Endothelial cell (in vitro differentiated cells): ENCODE results near the gene PITHD1. TPM values are rescaled to one million over a fixed set of nuclear protein-coding genes. Genes with fewer than 3 reads are reported as not detected.

Experiments
- DNase-seq: peaks from one replicate; pipeline ENCODE4 v3.0.0; 2021; ENCODE audit warnings: low spot score
- H3K27ac Mint-ChIP-seq: one replicate; pipeline ENCODE4 v1.8.0; 2021; ENCODE audit warnings: mixed read lengths, inconsistent platforms; ENCODE audit not compliant: unreplicated experiment
- H3K27me3 Mint-ChIP-seq: one replicate; pipeline ENCODE4 v1.8.0; 2021; ENCODE audit warnings: mild to moderate bottlenecking, moderate library complexity, mixed read lengths, inconsistent platforms; ENCODE audit not compliant: unreplicated experiment
- H3K36me3 Mint-ChIP-seq: one replicate; pipeline ENCODE4 v1.8.0; 2021; ENCODE audit warnings: mild to moderate bottlenecking, low read depth, mixed read lengths, inconsistent platforms; ENCODE audit not compliant: unreplicated experiment
- H3K4me1 Mint-ChIP-seq: one replicate; pipeline ENCODE4 v1.8.0; 2021; ENCODE audit warnings: mild to moderate bottlenecking, mixed read lengths, inconsistent platforms; ENCODE audit not compliant: unreplicated experiment
- H3K4me3 Mint-ChIP-seq: one replicate; pipeline ENCODE4 v1.8.0; 2021; ENCODE audit warnings: mild to moderate bottlenecking, mixed read lengths, inconsistent platforms; ENCODE audit not compliant: unreplicated experiment
- H3K9me3 Mint-ChIP-seq: one replicate; pipeline ENCODE4 v1.8.0; 2021; ENCODE audit warnings: mixed read lengths, inconsistent platforms; ENCODE audit not compliant: unreplicated experiment
- total RNA-seq: library from RNA; stranded (reverse); fragmentation: NEBNext Ultra II Directional; extraction: Animal tissue kit (Norgen Biotek cat#: 25700); gene quantifications from one replicate; pipeline ENCODE4 v1.2.1, GENCODE V29; 2021; ENCODE audit not compliant: unreplicated experiment
- TF ChIP-seq, protein P1 (sequence below): fragments of 200-600 bp; sonication (generic); IDR thresholded peaks from one replicate; pipeline ENCODE4 v1.5.0; 2021; ENCODE audit warnings: antibody characterized with exemption; ENCODE audit not compliant: unreplicated experiment

The PITHD1 gene
- total RNA-seq, 1 donor from 2014 or later = 35.4 TPM

- Mint-ChIP-seq H3K27ac (peak overlapping the region; percentile 67), H3K4me1 (peaks cover 7% of the 10 kb centered on the region), H3K36me3 (no peaks in the 10 kb centered on the region), H3K27me3 (peaks cover 5% of the 10 kb centered on the region), H3K9me3 (no peaks in the 10 kb centered on the region), H3K4me3 (no peak overlapping the region)
- TF ChIP-seq, protein P1, sequence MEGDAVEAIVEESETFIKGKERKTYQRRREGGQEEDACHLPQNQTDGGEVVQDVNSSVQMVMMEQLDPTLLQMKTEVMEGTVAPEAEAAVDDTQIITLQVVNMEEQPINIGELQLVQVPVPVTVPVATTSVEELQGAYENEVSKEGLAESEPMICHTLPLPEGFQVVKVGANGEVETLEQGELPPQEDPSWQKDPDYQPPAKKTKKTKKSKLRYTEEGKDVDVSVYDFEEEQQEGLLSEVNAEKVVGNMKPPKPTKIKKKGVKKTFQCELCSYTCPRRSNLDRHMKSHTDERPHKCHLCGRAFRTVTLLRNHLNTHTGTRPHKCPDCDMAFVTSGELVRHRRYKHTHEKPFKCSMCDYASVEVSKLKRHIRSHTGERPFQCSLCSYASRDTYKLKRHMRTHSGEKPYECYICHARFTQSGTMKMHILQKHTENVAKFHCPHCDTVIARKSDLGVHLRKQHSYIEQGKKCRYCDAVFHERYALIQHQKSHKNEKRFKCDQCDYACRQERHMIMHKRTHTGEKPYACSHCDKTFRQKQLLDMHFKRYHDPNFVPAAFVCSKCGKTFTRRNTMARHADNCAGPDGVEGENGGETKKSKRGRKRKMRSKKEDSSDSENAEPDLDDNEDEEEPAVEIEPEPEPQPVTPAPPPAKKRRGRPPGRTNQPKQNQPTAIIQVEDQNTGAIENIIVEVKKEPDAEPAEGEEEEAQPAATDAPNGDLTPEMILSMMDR = no peak
- no peak for DNase-seq
Measured at GRCh38 chr1:23796466-23797271, 18.5 kb downstream of the PITHD1 start.

- Mint-ChIP-seq H3K4me1 (peaks cover 5% of the 10 kb centered on the region), H3K27ac (peak overlapping the region; percentile 67), H3K27me3 (peaks cover 5% of the 10 kb centered on the region), H3K36me3 (peaks cover 4% of the 10 kb centered on the region), H3K9me3 (no peaks in the 10 kb centered on the region), H3K4me3 (no peak overlapping the region)
- no peak for DNase-seq
- TF ChIP-seq, protein P1 = no peak
Measured at GRCh38 chr1:23797478-23798448, 19.5 kb downstream of the PITHD1 start.

GRCh38 chr1:23798662-23799142 is 20.5 kb downstream of the PITHD1 start:
- Mint-ChIP-seq H3K4me1 (peaks cover 5% of the 10 kb centered on the region), H3K9me3 (no peaks in the 10 kb centered on the region), H3K27ac (peak overlapping the region; percentile 24), H3K27me3 (peaks cover 5% of the 10 kb centered on the region), H3K36me3 (peaks cover 4% of the 10 kb centered on the region), H3K4me3 (no peak overlapping the region)
- peak; percentile 31 for DNase-seq
- TF ChIP-seq, protein P1 = no peak

DNA sequence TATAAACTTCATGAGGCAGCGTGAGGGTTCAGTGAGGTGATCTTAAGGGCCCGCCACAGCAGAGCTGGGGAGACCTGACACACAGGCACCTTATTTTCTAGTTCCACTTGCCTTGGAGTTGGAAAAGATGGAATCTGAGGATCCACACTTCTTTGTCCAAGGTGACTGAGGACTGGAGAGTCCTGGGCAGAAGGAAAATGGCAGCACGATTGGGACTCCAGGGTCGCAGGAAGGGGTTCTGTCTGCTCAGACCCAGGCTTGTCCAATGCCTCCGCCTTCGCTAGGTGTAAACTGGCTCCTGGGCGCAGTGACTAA is 21.0 kb downstream of the PITHD1 start:
- Mint-ChIP-seq H3K27me3 (peaks cover 5% of the 10 kb centered on the region), H3K9me3 (no peaks in the 10 kb centered on the region), H3K27ac (no peak overlapping the region), H3K36me3 (peaks cover 4% of the 10 kb centered on the region), H3K4me3 (peak overlapping the region; percentile 94), H3K4me1 (peaks cover 5% of the 10 kb centered on the region)
- DNase-seq = no peak
- TF ChIP-seq, protein P1 = no peak
